KG1 (cell line): ENCODE measurements around the gene FOXP1.

Source experiments
- DNase-seq: peaks from one replicate; lab custom pipeline; 2025; lab: John Stamatoyannopoulos, UW

Gene FOXP1

GRCh38 chr3:71005702-71006321 is 577.7 kb downstream of the FOXP1 start:
- no peak for DNase-seq

GRCh38 chr3:71003511-71003910 is 580.0 kb downstream of the FOXP1 start:
- DNase-seq = no peak

- DNase-seq = no peak
Observed at GRCh38 chr3:71002298-71002697, 581.2 kb downstream of the FOXP1 start.

- no peak for DNase-seq
Observed at GRCh38 chr3:71001303-71001830, 582.2 kb downstream of the FOXP1 start.

GRCh38 chr3:71000483-71000882 is 583.0 kb downstream of the FOXP1 start:
- no peak for DNase-seq

- DNase-seq = no peak
Observed at GRCh38 chr3:70999730-71000129, 583.8 kb downstream of the FOXP1 start.

GRCh38 chr3:70996082-70996481 is 587.4 kb downstream of the FOXP1 start:
- no peak for DNase-seq

GRCh38 chr3:70994644-70995043 is 588.9 kb downstream of the FOXP1 start:
- no peak for DNase-seq

- no peak for DNase-seq
Observed at GRCh38 chr3:70992562-70993204, 590.8 kb downstream of the FOXP1 start.

GRCh38 chr3:70992131-70992530 is 591.4 kb downstream of the FOXP1 start:
- DNase-seq = no peak

GRCh38 chr3:70990723-70991122 is 592.8 kb downstream of the FOXP1 start:
- no peak for DNase-seq

GRCh38 chr3:70990185-70990584 is 593.3 kb downstream of the FOXP1 start:
- DNase-seq = no peak

- no peak for DNase-seq
Observed at GRCh38 chr3:70989174-70989573, 594.4 kb downstream of the FOXP1 start.

- DNase-seq = no peak
Observed at GRCh38 chr3:70988111-70988510, 595.4 kb downstream of the FOXP1 start.

GRCh38 chr3:70985572-70985971 is 598.0 kb downstream of the FOXP1 start:
- DNase-seq = no peak

GRCh38 chr3:70984776-70985482 is 598.6 kb downstream of the FOXP1 start:
- DNase-seq = no peak

GRCh38 chr3:70982700-70983140 is 600.8 kb downstream of the FOXP1 start:
- DNase-seq = no peak

GRCh38 chr3:70982284-70982683 is 601.2 kb downstream of the FOXP1 start:
- no peak for DNase-seq

- DNase-seq = no peak
Observed at GRCh38 chr3:70981231-70981880, 602.2 kb downstream of the FOXP1 start.

GRCh38 chr3:70980646-70981170 is 602.8 kb downstream of the FOXP1 start:
- DNase-seq = no peak

- DNase-seq = no peak
Observed at GRCh38 chr3:70979983-70980645, 603.4 kb downstream of the FOXP1 start.

GRCh38 chr3:70977712-70978111 is 605.8 kb downstream of the FOXP1 start:
- no peak for DNase-seq
